NCI-H146 treated with DMSO at 0.1 percent for 48 hours (cell line): ENCODE data around the gene LRRC59.

Experiments
- DNase-seq: peaks from one replicate; lab custom pipeline; 2025; ENCODE audit not compliant: unreplicated experiment; lab: John Stamatoyannopoulos, UW

Gene LRRC59

GRCh38 chr17:50363217-50364060, 33.9 kb downstream of the LRRC59 start:
- DNase-seq = no peak

- no peak for DNase-seq
Measured at GRCh38 chr17:50362661-50363060, 34.7 kb downstream of the LRRC59 start.

- DNase-seq = peak; percentile 28
Measured at GRCh38 chr17:50361561-50362480, 35.5 kb downstream of the LRRC59 start.

- no peak for DNase-seq
Measured at GRCh38 chr17:50360486-50361115, 36.7 kb downstream of the LRRC59 start.

- DNase-seq = no peak
Measured at GRCh38 chr17:50359998-50360461, 37.3 kb downstream of the LRRC59 start.

- no peak for DNase-seq
Measured at GRCh38 chr17:50359005-50359699, 38.2 kb downstream of the LRRC59 start.

- DNase-seq = no peak
Measured at GRCh38 chr17:50358177-50358576, 39.1 kb downstream of the LRRC59 start.

GRCh38 chr17:50356892-50357510, 40.3 kb downstream of the LRRC59 start:
- no peak for DNase-seq

GRCh38 chr17:50356418-50356817, 40.9 kb downstream of the LRRC59 start:
- no peak for DNase-seq

- DNase-seq = no peak
Measured at GRCh38 chr17:50355701-50356341, 41.5 kb downstream of the LRRC59 start.

GRCh38 chr17:50355336-50355700, 42.0 kb downstream of the LRRC59 start:
- no peak for DNase-seq

- no peak for DNase-seq
Measured at GRCh38 chr17:50354776-50355175, 42.5 kb downstream of the LRRC59 start.

- DNase-seq = no peak
Measured at GRCh38 chr17:50354198-50354597, 43.1 kb downstream of the LRRC59 start.

- no peak for DNase-seq
Measured at GRCh38 chr17:50353600-50354195, 43.6 kb downstream of the LRRC59 start.

- no peak for DNase-seq
Measured at GRCh38 chr17:50352693-50353599, 44.4 kb downstream of the LRRC59 start.

GRCh38 chr17:50352072-50352692, 45.1 kb downstream of the LRRC59 start:
- no peak for DNase-seq

- DNase-seq = no peak
Measured at GRCh38 chr17:50350733-50351132, 46.6 kb downstream of the LRRC59 start.

- no peak for DNase-seq
Measured at GRCh38 chr17:50349243-50349600, 48.1 kb downstream of the LRRC59 start.
